Retinal pigment epithelial cell (primary cell): ENCODE results near the gene GPER1.

Experiments used
- DNase-seq: peaks from one replicate; pipeline ENCODE4 v3.0.0-alpha.2; 2010; ENCODE audit warnings: low read depth
- H3K4me3 ChIP-seq: 2 replicates; pipeline ENCODE4 v1.5.1; 2011; ENCODE audit warnings: mild to moderate bottlenecking, low read length, control low read depth, moderate library complexity
- CTCF ChIP-seq: conservative IDR thresholded peaks from 2 replicates; pipeline ENCODE4 v1.5.1; 2011; ENCODE audit warnings: low read depth, low read length, control low read depth, inconsistent platforms

The GPER1 gene

GRCh38 chr7:1123715-1124114 lies 35.8 kb downstream of the GPER1 start:
- no peak overlapping the region for H3K4me3 ChIP-seq
- peak; percentile 79 for TF ChIP-seq CTCF
- DNase-seq, result peak; percentile 39

DNA sequence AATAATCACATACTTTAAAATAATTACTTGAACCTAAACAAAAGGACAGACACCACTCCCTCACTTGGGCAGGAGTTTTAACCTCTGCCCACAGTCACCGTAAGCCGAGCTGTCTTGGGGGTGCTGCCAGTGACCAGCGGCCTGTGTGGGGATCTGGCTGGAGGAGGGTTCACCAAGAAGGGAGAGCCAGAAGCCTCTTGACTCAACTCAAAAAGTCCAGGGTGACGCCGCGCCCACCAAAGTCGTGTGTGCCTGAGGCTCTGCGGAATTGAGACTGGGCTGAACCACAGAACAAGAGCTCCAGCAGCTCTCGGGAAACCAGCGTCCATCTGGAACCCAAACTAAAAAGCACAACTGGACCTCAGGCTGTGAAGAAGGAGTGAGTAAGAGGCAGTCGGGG lies 36.3 kb downstream of the GPER1 start:
- no peak for TF ChIP-seq CTCF
- DNase-seq, result no peak
- H3K4me3 ChIP-seq, result no peak overlapping the region

DNA sequence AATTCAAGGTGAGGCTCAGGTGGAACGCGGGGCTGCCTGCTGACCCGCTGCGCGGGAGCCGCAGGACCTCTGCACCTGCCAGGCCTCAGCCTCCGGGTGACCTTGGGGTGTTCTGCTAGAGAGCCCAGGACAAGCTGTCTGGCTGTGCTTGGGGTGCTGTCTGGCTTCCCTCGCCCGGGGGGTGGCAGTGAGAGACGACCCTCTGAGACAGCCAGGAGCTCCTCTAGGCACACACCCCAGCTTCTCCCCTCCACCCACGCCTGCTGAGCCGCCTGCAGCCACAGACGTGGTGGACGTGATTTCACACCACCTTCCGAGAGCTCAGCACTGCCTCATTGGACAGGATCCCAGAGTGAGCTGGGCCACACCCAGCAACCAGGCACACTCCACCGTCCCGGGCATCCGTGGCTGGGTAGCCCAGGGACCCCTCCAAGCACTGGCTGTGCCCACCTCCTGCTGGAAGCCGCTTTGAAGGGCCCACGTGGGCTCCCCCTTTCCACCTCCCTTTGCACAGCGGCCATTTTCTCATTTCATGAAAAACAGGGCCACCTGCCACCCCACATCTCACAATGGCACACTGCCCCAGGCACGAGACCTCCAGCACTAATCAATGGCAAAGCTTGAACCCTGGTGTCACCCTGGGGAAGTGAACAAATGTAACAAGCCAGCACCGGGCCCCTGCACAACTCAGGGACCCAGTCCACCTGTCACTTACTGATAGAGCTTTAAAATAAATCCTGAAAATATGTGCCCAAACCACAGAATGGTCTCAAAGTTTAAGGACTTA lies 37.1 kb downstream of the GPER1 start:
- no peak for DNase-seq
- TF ChIP-seq CTCF, result no peak
- H3K4me3 ChIP-seq, result no peak overlapping the region

GRCh38 chr7:1125603-1125969 lies 37.7 kb downstream of the GPER1 start:
- no peak for TF ChIP-seq CTCF
- no peak for DNase-seq
- H3K4me3 ChIP-seq, result no peak overlapping the region

GRCh38 chr7:1127001-1127400 lies 39.1 kb downstream of the GPER1 start:
- DNase-seq, result no peak
- no peak for TF ChIP-seq CTCF
- H3K4me3 ChIP-seq, result no peak overlapping the region

- DNase-seq, result no peak
- H3K4me3 ChIP-seq, result no peak overlapping the region
- TF ChIP-seq CTCF, result no peak
Observed at GRCh38 chr7:1129431-1129830, 41.5 kb downstream of the GPER1 start.
